HepG2 (cell line): ENCODE data around the gene COX7A2L.

ENCODE experiments used
- ATF2 ChIP-seq: sonication (generic); formaldehyde crosslinking; IDR thresholded peaks from 2 replicates; pipeline ENCODE4 v1.4.0; 2020; ENCODE audit warnings: missing genetic modification reagents
- CBX2 ChIP-seq, 2 experiments: fragments of 200-600 bp in 1 of 2; sonication (generic); formaldehyde crosslinking in 1 of 2; IDR thresholded peaks; 2 replicates each; pipeline versions ENCODE4 v1.7.0 to v1.8.1; 2018 to 2022; ENCODE audit warnings: low read depth in 2 of 2, low read length in 1 of 2, mild to moderate bottlenecking in 1 of 2, missing genetic modification reagents in 1 of 2
- ERF ChIP-seq: IDR thresholded peaks from 2 replicates; pipeline ENCODE4 v1.6.1; 2018; ENCODE audit warnings: missing biosample characterization, missing genetic modification reagents
- FOXJ3 ChIP-seq: sonication (generic); formaldehyde crosslinking; IDR thresholded peaks from 2 replicates; pipeline ENCODE4 v1.4.0; 2020; ENCODE audit warnings: missing genetic modification reagents, mild to moderate bottlenecking, borderline replicate concordance
- RAD21 ChIP-seq: fragments of 450-650 bp; formaldehyde crosslinking; IDR thresholded peaks from 2 replicates; pipeline ENCODE4 v1.5.0; 2020; ENCODE audit warnings: mild to moderate bottlenecking
- SMC3 ChIP-seq: IDR thresholded peaks from 2 replicates; pipeline ENCODE4 v1.6.1; 2011; ENCODE audit warnings: low read length, improper control_type of control experiment
- ZBTB1 ChIP-seq: sonication (generic); formaldehyde crosslinking; IDR thresholded peaks from 2 replicates; pipeline ENCODE4 v1.4.0; 2020; ENCODE audit warnings: missing genetic modification reagents, borderline replicate concordance
- ZNF317 ChIP-seq: sonication (generic); formaldehyde crosslinking; IDR thresholded peaks from 2 replicates; pipeline ENCODE4 v1.5.0; 2020; ENCODE audit warnings: mild to moderate bottlenecking, missing genetic modification reagents
- ZNF850 ChIP-seq: sonication (generic); formaldehyde crosslinking; conservative IDR thresholded peaks from 2 replicates; pipeline ENCODE4 v1.9.0; 2021; ENCODE audit warnings: mild to moderate bottlenecking, missing genetic modification reagents
- TF ChIP-seq, protein P1 (sequence below): sonication (generic); formaldehyde crosslinking; IDR thresholded peaks from 2 replicates; pipeline ENCODE4 v1.5.0; 2020; ENCODE audit warnings: mild to moderate bottlenecking, missing genetic modification reagents, moderate library complexity
- TF ChIP-seq, protein P2 (sequence below): IDR thresholded peaks from 2 replicates; pipeline ENCODE4 v1.6.1; 2012; ENCODE audit warnings: inconsistent platforms
- TF ChIP-seq, protein P3 (sequence below): sonication (generic); formaldehyde crosslinking; IDR thresholded peaks from 2 replicates; pipeline ENCODE4 v1.8.0; 2023; ENCODE audit warnings: mild to moderate bottlenecking, missing genetic modification reagents
- TF ChIP-seq, protein P4 (sequence below): sonication (generic); formaldehyde crosslinking; IDR thresholded peaks from 2 replicates; pipeline ENCODE4 v1.9.0; 2022; ENCODE audit warnings: missing genetic modification reagents, mild to moderate bottlenecking, borderline replicate concordance

DNA sequence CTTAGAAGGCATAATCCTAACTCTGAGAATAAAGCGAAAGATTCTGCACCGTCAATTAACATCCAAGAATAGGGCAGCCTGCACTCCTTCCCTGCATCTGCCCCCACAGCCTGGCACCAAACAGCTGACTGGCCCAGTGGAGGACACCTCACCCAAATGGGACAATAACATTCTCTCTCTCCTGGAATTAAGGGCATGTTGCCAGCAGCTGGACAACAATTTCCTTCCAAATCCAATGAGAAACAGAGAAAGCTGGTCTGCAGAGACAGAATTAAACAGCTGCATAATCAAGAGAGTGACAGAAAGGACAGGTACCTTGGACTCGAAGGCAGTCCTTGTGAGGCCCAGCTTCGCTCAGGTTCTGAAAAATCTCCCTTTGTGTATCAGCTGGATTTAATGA is 15.0 kb downstream of the COX7A2L start:
- no peak for TF ChIP-seq ZBTB1
- TF ChIP-seq FOXJ3 (CRISPR knock-in tag), result no peak
- TF ChIP-seq RAD21, result no peak
- TF ChIP-seq ERF (CRISPR knock-in tag), result no peak
- TF ChIP-seq, protein P1, sequence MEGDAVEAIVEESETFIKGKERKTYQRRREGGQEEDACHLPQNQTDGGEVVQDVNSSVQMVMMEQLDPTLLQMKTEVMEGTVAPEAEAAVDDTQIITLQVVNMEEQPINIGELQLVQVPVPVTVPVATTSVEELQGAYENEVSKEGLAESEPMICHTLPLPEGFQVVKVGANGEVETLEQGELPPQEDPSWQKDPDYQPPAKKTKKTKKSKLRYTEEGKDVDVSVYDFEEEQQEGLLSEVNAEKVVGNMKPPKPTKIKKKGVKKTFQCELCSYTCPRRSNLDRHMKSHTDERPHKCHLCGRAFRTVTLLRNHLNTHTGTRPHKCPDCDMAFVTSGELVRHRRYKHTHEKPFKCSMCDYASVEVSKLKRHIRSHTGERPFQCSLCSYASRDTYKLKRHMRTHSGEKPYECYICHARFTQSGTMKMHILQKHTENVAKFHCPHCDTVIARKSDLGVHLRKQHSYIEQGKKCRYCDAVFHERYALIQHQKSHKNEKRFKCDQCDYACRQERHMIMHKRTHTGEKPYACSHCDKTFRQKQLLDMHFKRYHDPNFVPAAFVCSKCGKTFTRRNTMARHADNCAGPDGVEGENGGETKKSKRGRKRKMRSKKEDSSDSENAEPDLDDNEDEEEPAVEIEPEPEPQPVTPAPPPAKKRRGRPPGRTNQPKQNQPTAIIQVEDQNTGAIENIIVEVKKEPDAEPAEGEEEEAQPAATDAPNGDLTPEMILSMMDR (CRISPR knock-in tag), result no peak
- TF ChIP-seq, protein P2, sequence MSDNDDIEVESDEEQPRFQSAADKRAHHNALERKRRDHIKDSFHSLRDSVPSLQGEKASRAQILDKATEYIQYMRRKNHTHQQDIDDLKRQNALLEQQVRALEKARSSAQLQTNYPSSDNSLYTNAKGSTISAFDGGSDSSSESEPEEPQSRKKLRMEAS, result no peak
- TF ChIP-seq, protein P3, sequence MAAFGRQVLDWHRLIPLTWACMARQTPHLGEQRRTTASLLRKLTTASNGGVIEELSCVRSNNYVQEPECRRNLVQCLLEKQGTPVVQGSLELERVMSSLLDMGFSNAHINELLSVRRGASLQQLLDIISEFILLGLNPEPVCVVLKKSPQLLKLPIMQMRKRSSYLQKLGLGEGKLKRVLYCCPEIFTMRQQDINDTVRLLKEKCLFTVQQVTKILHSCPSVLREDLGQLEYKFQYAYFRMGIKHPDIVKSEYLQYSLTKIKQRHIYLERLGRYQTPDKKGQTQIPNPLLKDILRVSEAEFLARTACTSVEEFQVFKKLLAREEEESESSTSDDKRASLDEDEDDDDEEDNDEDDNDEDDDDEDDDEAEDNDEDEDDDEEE (CRISPR knock-in tag), result no peak
- no peak for TF ChIP-seq ZNF317
- no peak for TF ChIP-seq ZNF850 (CRISPR knock-in tag)
- TF ChIP-seq SMC3, result no peak
- TF ChIP-seq ATF2 (CRISPR knock-in tag), result no peak
- TF ChIP-seq CBX2 (IDR thresholded peaks at IDR 0.05; ENCODE audit: low read depth, low read length), result no peak
- no peak for TF ChIP-seq CBX2 (CRISPR knock-in tag; IDR thresholded peaks at IDR 0.05; ENCODE audit: low read depth)
- TF ChIP-seq, protein P4, sequence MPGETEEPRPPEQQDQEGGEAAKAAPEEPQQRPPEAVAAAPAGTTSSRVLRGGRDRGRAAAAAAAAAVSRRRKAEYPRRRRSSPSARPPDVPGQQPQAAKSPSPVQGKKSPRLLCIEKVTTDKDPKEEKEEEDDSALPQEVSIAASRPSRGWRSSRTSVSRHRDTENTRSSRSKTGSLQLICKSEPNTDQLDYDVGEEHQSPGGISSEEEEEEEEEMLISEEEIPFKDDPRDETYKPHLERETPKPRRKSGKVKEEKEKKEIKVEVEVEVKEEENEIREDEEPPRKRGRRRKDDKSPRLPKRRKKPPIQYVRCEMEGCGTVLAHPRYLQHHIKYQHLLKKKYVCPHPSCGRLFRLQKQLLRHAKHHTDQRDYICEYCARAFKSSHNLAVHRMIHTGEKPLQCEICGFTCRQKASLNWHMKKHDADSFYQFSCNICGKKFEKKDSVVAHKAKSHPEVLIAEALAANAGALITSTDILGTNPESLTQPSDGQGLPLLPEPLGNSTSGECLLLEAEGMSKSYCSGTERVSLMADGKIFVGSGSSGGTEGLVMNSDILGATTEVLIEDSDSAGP (CRISPR knock-in tag), result no peak
